ENCODE data around the gene SLC6A17. TPM values are rescaled to one million over a fixed set of nuclear protein-coding genes. Genes with fewer than 3 reads are reported as not detected.
A peak's percentile ranks its signal among the peaks of the same experiment; 100 is the strongest.

Gene SLC6A17
- total and polyA plus RNA-seq, 12 donors = 0.04 to 6.9 (median 1.4) TPM; not detected in 1

DNA sequence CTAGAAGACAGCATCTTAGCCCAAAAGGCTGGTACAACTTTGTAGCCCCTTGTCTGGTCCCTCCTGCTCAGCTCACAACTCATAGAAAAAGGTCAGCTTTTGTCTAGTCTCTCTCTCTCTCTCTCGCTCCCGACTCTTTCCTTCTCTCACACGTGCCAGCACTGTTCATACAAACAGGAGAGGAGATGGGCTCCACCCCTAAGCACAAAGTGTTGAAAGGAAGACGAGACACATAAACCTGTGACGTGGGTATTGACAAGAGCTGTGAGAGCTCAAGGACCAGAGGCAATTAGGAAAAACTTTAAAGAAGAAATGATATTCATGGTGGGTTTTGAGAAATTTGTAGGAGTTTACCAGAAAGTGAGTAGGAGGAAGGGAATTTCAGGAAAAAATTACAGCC, 36.3 kb downstream of the SLC6A17 start:
- Histone ChIP-seq H3K4me3 (no peak overlapping the region), H3K9me3 (replicated peaks in 1 of 3) (no peaks in the 10 kb centered on the region), H3K27me3 (peaks cover 6% of the 10 kb centered on the region), H3K27ac (no peak overlapping the region), H3K36me3 (replicated peaks in 1 of 2) (no peaks in the 10 kb centered on the region), H3K4me1 (replicated peaks in 1 of 2) (peaks cover 0 to 18% of the 10 kb centered on the region in 2 donors)
- intact Hi-C loops (cut with DNase I) = no loop called here
- WGBS, 4 donors = 59 to 74% (median 63%) methylated on average over 5 of the region's 5 CpGs
- TF ChIP-seq POLR2A (IDR thresholded peaks at IDR 0.05) = no peak
- no peak for TF ChIP-seq CTCF (IDR thresholded peaks at IDR 0.05)
- no peak for DNase-seq

- Histone ChIP-seq H3K36me3 (replicated peaks in 1 of 2) (no peaks in the 10 kb centered on the region), H3K27ac (peak overlapping the region in 1 of 5 donors; percentile 60), H3K4me3 (no peak overlapping the region), H3K4me1 (replicated peaks in 1 of 2) (peaks cover 0 to 18% of the 10 kb centered on the region in 2 donors), H3K9me3 (replicated peaks in 1 of 3) (no peaks in the 10 kb centered on the region), H3K27me3 (peaks cover 6% of the 10 kb centered on the region)
- no peak for DNase-seq
- TF ChIP-seq CTCF (IDR thresholded peaks at IDR 0.05) = no peak
- no peak for TF ChIP-seq POLR2A (IDR thresholded peaks at IDR 0.05)
- intact Hi-C loops (cut with DNase I) = no loop called here
- 81 to 89% (median 85%) methylated on average over 10 of the region's 10 CpGs for WGBS, 4 donors
Observed at GRCh38 chr1:110187139-110187890, 37.0 kb downstream of the SLC6A17 start.

GRCh38 chr1:110188035-110188618, 37.8 kb downstream of the SLC6A17 start:
- Histone ChIP-seq H3K4me1 (replicated peaks in 1 of 2) (peaks cover 0 to 18% of the 10 kb centered on the region in 2 donors), H3K36me3 (replicated peaks in 1 of 2) (no peaks in the 10 kb centered on the region), H3K9me3 (replicated peaks in 1 of 3) (no peaks in the 10 kb centered on the region), H3K27ac (peak overlapping the region in 2 of 5 donors; percentile 27 to 60), H3K27me3 (peaks cover 6% of the 10 kb centered on the region), H3K4me3 (no peak overlapping the region)
- intact Hi-C loops (cut with DNase I) = no loop called here
- TF ChIP-seq CTCF (IDR thresholded peaks at IDR 0.05) (no peak), POLR2A (IDR thresholded peaks at IDR 0.05) (no peak)
- DNase-seq = peak in 5 of 7 donors; percentile 55 to 76 (median 71)
- WGBS, 4 donors = 25 to 40% (median 34%) methylated on average over 6 of the region's 6 CpGs

- peak overlapping the region in 1 of 5 donors; percentile 60 for H3K27ac ChIP-seq
- H3K4me3 ChIP-seq = no peak overlapping the region
- WGBS, 4 donors = 88 to 94% (median 89%) methylated on average over 6 of the region's 6 CpGs
- H3K27me3 ChIP-seq = no peaks in the 10 kb centered on the region
- TF ChIP-seq CTCF (IDR thresholded peaks at IDR 0.05) (no peak), POLR2A (IDR thresholded peaks at IDR 0.05) (no peak)
- intact Hi-C loops (cut with DNase I) = no loop called here
- H3K4me1 ChIP-seq (replicated peaks in 1 of 2) = peaks cover 0 to 18% of the 10 kb centered on the region in 2 donors
- H3K36me3 ChIP-seq (replicated peaks in 1 of 2) = no peaks in the 10 kb centered on the region
- no peaks in the 10 kb centered on the region for H3K9me3 ChIP-seq (replicated peaks in 1 of 3)
- no peak for DNase-seq
Observed at GRCh38 chr1:110189181-110189580, 38.9 kb downstream of the SLC6A17 start.

All from adrenal gland (tissue), 12 donors.